ENCODE measurements around the gene SLC24A3.

The SLC24A3 gene

GRCh38 chr20:19330038-19330437 lies 117.6 kb downstream of the SLC24A3 start:
- no peak for TF ChIP-seq CTCF (IDR thresholded peaks at IDR 0.05; ENCODE audit: unreplicated experiment in 3 of 3)
- H3K4me3 Mint-ChIP-seq = no peak overlapping the region
- no peak overlapping the region for H3K27ac Mint-ChIP-seq
- peaks cover 18% of the 10 kb centered on the region for H3K4me1 Mint-ChIP-seq
- no peaks in the 10 kb centered on the region for H3K36me3 Mint-ChIP-seq (ENCODE audit: low read depth)
- no peaks in the 10 kb centered on the region for H3K9me3 Mint-ChIP-seq
- H3K27me3 Mint-ChIP-seq (ENCODE audit: low read depth) = peaks cover 3% of the 10 kb centered on the region

- no peaks in the 10 kb centered on the region for H3K9me3 Mint-ChIP-seq
- H3K27me3 Mint-ChIP-seq (ENCODE audit: low read depth) = peaks cover 3% of the 10 kb centered on the region
- no peaks in the 10 kb centered on the region for H3K36me3 Mint-ChIP-seq (ENCODE audit: low read depth)
- H3K4me1 Mint-ChIP-seq = peaks cover 18% of the 10 kb centered on the region
- H3K4me3 Mint-ChIP-seq = no peak overlapping the region
- H3K27ac Mint-ChIP-seq = no peak overlapping the region
- no peak for TF ChIP-seq CTCF (IDR thresholded peaks at IDR 0.05; ENCODE audit: unreplicated experiment in 3 of 3)
Observed at GRCh38 chr20:19330731-19331130, 118.3 kb downstream of the SLC24A3 start.

- H3K27ac Mint-ChIP-seq = no peak overlapping the region
- no peak for TF ChIP-seq CTCF (IDR thresholded peaks at IDR 0.05; ENCODE audit: unreplicated experiment in 3 of 3)
- H3K4me1 Mint-ChIP-seq = peaks cover 22% of the 10 kb centered on the region
- no peaks in the 10 kb centered on the region for H3K36me3 Mint-ChIP-seq (ENCODE audit: low read depth)
- H3K4me3 Mint-ChIP-seq = no peak overlapping the region
- H3K9me3 Mint-ChIP-seq = no peaks in the 10 kb centered on the region
- peaks cover 3% of the 10 kb centered on the region for H3K27me3 Mint-ChIP-seq (ENCODE audit: low read depth)
Observed at GRCh38 chr20:19333563-19333962, 121.1 kb downstream of the SLC24A3 start.

- no peaks in the 10 kb centered on the region for H3K9me3 Mint-ChIP-seq
- H3K4me3 Mint-ChIP-seq = no peak overlapping the region
- peaks cover 29% of the 10 kb centered on the region for H3K4me1 Mint-ChIP-seq
- H3K36me3 Mint-ChIP-seq (ENCODE audit: low read depth) = no peaks in the 10 kb centered on the region
- no peak for TF ChIP-seq CTCF (IDR thresholded peaks at IDR 0.05; ENCODE audit: unreplicated experiment in 3 of 3)
- H3K27ac Mint-ChIP-seq = no peak overlapping the region
- peaks cover 3% of the 10 kb centered on the region for H3K27me3 Mint-ChIP-seq (ENCODE audit: low read depth)
Observed at GRCh38 chr20:19335341-19335740, 122.9 kb downstream of the SLC24A3 start.

GRCh38 chr20:19335916-19336315 lies 123.5 kb downstream of the SLC24A3 start:
- no peak overlapping the region for H3K27ac Mint-ChIP-seq

More at GRCh38 chr20:19335916-19336315, 123.5 kb downstream of the SLC24A3 start:
- H3K9me3 Mint-ChIP-seq = no peaks in the 10 kb centered on the region
- H3K27me3 Mint-ChIP-seq (ENCODE audit: low read depth) = peaks cover 3% of the 10 kb centered on the region
- H3K4me3 Mint-ChIP-seq = no peak overlapping the region
- H3K4me1 Mint-ChIP-seq = peaks cover 29% of the 10 kb centered on the region
- TF ChIP-seq CTCF (IDR thresholded peaks at IDR 0.05; ENCODE audit: unreplicated experiment in 3 of 3) = no peak
- no peaks in the 10 kb centered on the region for H3K36me3 Mint-ChIP-seq (ENCODE audit: low read depth)

All from nephron (organoid).